ENCODE data around the gene RFX2. TPM values are rescaled to one million over a fixed set of nuclear protein-coding genes. Genes with fewer than 3 reads are reported as not detected.
A peak's percentile ranks its signal among the peaks of the same experiment; 100 is the strongest.

The RFX2 gene
- total RNA-seq, 1 experiment from 2014 or later = 4.6 TPM

DNA sequence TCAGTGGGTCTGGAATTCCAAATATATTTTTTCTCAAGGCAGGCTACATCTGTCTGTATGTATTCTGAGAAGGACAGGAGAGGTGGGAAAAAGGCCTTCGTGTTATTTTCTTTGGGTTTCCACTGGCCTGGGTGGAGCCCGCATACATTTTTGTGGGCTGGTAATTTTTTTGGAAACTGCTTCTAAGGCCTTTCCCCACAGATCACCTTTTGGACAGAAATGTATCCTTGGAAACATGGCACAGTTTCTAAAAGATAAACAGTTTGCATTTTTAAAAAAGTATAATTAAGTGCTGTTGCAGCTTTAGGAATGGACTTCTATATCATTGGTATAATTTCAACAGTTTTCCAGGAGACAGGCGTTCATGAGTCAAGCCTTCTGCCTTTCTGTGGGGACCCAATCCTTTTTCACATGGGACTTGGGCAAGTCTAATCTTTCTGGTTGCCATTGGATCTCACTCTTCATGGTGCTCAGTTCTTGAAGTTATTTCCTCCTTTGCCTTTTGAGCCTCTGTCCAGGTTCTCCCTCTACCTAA is 8.9 kb downstream of the RFX2 start (continued):
- TF ChIP-seq, protein P1, sequence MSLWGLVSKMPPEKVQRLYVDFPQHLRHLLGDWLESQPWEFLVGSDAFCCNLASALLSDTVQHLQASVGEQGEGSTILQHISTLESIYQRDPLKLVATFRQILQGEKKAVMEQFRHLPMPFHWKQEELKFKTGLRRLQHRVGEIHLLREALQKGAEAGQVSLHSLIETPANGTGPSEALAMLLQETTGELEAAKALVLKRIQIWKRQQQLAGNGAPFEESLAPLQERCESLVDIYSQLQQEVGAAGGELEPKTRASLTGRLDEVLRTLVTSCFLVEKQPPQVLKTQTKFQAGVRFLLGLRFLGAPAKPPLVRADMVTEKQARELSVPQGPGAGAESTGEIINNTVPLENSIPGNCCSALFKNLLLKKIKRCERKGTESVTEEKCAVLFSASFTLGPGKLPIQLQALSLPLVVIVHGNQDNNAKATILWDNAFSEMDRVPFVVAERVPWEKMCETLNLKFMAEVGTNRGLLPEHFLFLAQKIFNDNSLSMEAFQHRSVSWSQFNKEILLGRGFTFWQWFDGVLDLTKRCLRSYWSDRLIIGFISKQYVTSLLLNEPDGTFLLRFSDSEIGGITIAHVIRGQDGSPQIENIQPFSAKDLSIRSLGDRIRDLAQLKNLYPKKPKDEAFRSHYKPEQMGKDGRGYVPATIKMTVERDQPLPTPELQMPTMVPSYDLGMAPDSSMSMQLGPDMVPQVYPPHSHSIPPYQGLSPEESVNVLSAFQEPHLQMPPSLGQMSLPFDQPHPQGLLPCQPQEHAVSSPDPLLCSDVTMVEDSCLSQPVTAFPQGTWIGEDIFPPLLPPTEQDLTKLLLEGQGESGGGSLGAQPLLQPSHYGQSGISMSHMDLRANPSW (CRISPR knock-in tag; conservative IDR thresholded peaks at IDR 0.05; ENCODE audit: low read depth) = no peak
- no peak for TF ChIP-seq ZNF281 (CRISPR knock-in tag; IDR thresholded peaks at IDR 0.05)
- TF ChIP-seq CBFB (CRISPR knock-in tag; IDR thresholded peaks at IDR 0.05; ENCODE audit: low read depth) = no peak
- TF ChIP-seq, protein P2, sequence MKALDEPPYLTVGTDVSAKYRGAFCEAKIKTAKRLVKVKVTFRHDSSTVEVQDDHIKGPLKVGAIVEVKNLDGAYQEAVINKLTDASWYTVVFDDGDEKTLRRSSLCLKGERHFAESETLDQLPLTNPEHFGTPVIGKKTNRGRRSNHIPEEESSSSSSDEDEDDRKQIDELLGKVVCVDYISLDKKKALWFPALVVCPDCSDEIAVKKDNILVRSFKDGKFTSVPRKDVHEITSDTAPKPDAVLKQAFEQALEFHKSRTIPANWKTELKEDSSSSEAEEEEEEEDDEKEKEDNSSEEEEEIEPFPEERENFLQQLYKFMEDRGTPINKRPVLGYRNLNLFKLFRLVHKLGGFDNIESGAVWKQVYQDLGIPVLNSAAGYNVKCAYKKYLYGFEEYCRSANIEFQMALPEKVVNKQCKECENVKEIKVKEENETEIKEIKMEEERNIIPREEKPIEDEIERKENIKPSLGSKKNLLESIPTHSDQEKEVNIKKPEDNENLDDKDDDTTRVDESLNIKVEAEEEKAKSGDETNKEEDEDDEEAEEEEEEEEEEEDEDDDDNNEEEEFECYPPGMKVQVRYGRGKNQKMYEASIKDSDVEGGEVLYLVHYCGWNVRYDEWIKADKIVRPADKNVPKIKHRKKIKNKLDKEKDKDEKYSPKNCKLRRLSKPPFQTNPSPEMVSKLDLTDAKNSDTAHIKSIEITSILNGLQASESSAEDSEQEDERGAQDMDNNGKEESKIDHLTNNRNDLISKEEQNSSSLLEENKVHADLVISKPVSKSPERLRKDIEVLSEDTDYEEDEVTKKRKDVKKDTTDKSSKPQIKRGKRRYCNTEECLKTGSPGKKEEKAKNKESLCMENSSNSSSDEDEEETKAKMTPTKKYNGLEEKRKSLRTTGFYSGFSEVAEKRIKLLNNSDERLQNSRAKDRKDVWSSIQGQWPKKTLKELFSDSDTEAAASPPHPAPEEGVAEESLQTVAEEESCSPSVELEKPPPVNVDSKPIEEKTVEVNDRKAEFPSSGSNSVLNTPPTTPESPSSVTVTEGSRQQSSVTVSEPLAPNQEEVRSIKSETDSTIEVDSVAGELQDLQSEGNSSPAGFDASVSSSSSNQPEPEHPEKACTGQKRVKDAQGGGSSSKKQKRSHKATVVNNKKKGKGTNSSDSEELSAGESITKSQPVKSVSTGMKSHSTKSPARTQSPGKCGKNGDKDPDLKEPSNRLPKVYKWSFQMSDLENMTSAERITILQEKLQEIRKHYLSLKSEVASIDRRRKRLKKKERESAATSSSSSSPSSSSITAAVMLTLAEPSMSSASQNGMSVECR (CRISPR knock-in tag; IDR thresholded peaks at IDR 0.05; ENCODE audit: borderline replicate concordance) = no peak
- TF ChIP-seq, protein P3, sequence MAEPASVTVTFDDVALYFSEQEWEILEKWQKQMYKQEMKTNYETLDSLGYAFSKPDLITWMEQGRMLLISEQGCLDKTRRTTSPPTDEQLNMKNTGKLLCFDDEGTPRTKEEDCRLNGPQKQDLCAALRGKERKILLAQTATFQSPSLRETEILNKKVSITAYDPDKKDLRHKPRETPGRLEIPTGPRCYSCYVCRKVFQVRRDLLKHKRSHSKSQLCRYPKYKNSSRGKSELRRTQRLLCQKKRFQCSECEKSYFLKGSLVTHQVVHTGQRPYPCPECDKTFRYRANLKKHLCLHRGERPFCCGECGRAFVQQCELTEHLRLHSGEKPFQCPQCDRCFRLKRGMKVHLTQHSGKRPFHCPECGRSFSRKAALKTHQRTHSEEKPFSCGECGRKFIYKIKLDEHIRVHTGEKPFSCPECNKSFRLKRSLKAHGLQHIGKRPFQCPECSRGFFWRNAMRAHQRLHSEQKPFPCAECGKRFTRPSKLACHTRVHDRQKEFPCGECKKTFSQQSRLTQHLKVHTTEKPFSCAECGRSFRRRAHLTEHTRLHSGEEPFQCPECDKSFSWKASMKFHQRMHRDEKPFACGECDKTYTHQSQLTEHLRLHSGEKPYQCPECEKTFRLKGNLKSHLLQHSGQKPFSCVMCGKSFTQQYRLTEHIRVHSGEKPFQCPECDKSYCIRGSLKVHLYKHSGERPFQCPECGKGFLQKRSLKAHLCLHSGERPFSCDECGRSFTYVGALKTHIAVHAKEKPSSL (CRISPR knock-in tag; conservative IDR thresholded peaks at IDR 0.05) = no peak

DNA sequence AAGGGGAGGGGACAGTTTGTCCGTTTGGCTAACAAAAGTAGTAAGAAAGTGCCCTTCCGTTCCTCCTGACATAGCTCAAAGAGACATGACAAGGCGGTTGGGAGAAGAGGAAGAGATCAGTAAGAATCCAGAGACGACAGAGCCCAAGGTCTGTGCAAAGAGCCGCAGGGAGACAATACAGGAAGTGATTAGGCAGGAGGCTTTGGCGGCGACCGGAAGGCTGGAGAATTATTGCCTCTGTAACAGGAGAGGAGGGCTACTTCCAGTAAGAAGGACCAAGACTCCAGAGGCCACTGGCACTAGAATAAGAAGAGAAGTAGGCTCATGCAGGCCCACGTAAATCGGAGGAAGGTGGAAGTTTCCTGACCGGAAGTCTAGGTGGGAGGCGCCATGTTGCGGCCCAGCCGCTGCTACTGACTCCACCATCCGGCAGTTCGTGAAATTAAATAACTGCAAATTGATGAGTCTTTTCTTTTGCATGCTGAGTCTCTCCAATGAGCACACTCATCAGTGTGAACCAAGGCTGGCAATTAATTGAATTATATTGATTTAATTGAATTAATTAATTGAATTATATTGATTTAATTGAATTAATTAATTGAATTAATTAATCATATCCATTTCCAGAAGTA is 9.9 kb downstream of the RFX2 start:
- peaks cover 7% of the 10 kb centered on the region; the same call in 1 of the 2 replicates for H3K4me1 Mint-ChIP-seq
- no peak overlapping the region for H3K4me3 Mint-ChIP-seq
- ChIA-PET POLR2A (no interaction called here), CTCF (interaction anchor here (1.5 to 1.9 kb wide), 3 partner anchors 11 to 297 kb away, joined by 3 to 5 read pairs (median 4); no protein-coding TSS in a partner anchor)
- H3K36me3 Mint-ChIP-seq = no peaks in the 10 kb centered on the region
- TF ChIP-seq HMGA2 (CRISPR knock-in tag; IDR thresholded peaks at IDR 0.05) (peak; percentile 98), ZNF423 (CRISPR knock-in tag; IDR thresholded peaks at IDR 0.05) (no peak), ERG (CRISPR knock-in tag; IDR thresholded peaks at IDR 0.05) (no peak)
- H3K27me3 Mint-ChIP-seq (ENCODE audit: low read depth) = peaks cover 4% of the 10 kb centered on the region
- no peaks in the 10 kb centered on the region for H3K9me3 Mint-ChIP-seq
- DNase-seq (ENCODE audit: low spot score) (no peak), ATAC-seq (no peak)
- no peak overlapping the region for H3K27ac Mint-ChIP-seq

Data from WTC11 (cell line).